NCI-H1048 (cell line): ENCODE measurements around the gene ANO9.
"Not testable (repeated sequence)": the region's sequence is repeated elsewhere in the genome, so short reads cannot be mapped to it uniquely, and the experiment has no call there.

Experiments
- DNase-seq: peaks from one replicate; lab custom pipeline; 2025; lab: John Stamatoyannopoulos, UW

Gene ANO9

DNA sequence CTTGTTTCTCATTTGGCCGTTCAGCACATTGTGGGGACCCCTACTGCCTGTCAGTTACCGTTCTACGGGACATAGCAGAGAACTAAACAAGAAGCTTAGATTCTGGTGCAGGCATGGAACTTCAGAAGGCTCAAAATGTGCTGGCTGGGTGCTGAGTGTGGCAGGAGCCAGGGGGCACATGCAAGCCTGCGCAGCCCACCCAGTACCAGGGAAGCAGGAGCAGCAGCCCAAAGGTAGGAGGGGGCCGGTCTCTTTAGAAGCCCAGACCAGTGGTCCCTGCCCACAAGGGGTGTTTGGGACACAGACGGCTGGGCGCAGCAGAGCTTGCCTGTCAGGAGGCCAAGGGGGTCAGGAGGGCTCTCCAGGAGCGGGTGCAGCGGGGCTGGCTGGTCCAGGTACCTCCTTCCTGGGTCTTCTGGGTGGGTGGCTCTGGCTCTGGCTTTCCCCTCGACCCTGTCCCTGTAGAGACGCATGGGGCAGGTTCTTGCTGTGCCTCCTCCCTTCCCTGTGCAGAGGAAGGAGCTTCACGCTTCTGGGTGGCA, 10.5 kb upstream of the ANO9 start:
- DNase-seq, result no peak

DNA sequence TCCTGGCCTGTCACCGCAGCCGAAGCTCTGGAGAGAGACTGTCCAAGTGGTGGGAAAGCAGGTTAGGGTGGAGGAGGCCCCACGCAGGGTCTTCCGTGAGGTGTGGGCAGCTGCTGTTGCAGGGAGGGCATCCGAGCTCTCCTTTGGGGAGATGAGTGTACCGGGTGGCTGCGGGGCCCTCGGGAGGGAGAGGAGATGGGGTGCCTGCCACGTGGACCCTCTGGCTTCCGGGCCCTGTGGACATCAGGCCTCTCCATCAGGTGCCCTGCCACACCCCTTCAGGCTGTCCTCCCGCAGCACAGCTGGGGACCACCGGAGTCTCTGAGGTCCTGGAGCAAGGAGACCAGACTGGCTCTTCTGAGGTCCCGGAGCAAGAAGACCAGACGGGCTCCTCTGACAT, 9.9 kb upstream of the ANO9 start:
- DNase-seq, result no peak

- DNase-seq, result peak; percentile 23
Measured at GRCh38 chr11:450809-451451, 9.1 kb upstream of the ANO9 start.

DNA sequence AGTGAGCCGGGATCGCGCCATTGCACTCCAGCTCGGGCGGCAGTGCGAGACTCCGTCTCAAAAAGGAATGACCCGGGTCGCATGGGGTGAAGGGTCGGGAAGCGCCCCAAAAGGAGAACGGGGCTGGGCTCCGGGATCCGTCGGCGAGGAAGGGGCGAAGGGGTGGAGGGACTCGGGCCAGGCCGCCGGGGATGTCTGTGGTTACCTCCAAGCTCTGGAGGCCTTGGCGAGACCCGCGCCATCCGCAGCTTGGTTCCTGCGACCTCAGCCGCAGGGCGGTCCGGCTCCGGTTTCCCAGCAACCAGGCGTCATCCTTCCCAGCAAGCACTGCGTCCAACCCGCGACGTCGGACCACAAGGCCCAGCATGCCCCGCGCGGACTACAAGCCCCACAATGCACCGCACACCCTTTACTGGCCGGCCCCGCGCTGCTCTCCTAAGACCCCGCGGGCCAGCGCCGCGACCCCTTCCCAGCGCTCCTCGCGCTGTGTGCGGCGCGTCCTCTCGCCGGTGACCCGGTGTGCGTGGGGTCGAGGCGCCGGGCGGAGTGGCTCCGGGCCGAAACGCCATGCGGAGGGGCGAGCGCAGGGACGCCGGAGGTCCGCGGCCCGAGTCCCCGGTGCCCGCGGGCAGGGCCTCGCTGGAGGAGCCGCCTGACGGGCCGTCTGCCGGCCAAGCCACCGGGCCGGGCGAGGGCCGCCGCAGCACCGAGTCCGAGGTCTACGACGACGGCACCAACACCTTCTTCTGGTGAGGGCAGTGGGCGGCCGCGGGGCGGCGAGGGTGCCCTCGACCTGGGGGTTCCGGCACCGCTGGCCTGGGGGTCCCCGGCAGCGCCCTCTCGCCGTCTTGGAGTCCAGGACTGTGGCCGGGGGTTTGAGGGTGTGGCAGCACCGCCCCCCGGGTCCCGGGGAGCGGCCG, 8.3 kb upstream of the ANO9 start, which contains the start of gene PTDSS2:
TSS of gene PTDSS2 (plus strand) at position 391 of the 920 bp plus-strand sequence. CDS start at position 568, 177 bp downstream.
- peak; percentile 82 for DNase-seq

DNA sequence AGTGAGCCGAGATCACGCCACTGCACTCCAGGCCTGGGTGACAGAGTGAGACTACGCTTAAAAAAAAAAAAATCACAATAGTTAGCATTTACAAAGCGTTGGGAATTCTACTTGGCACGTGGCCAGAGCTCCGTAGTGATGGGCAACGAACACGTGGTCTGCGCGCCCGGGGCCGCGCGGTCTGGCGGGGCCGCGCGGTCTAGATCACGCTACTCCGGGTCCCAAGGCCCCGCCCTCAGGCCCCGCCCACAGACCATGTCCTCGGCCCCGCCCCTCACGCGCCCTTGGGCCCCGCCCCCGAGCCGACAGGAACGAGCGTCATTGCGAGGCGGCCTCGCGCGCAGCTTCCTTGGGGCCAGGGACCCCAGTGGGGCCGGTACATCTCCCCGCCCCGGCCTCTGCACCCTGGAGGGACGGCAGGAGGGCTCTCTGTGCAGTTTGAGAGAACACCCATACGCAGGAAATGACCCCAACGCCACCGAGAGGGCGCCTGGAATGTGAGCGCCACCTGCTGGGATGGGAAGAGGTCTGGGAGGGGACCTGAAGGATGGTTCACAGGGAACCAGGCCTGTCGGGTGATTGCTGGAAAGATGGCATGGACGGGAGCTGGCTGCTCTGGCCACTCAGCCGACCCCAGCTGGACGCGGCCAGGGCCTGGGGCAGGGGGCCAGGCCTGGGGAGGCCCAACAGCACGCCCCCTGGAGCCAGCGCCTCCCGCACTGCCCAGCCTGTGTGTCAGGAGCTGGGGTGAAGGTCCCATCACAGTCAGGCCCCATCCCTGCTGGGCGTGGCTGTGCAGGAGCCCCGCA, 6.3 kb upstream of the ANO9 start:
- peak; percentile 91 for DNase-seq

- no peak for DNase-seq
Measured at GRCh38 chr11:446891-447290, 5.1 kb upstream of the ANO9 start.

- DNase-seq, result no peak
Measured at GRCh38 chr11:445765-446588, 4.2 kb upstream of the ANO9 start.

GRCh38 chr11:444396-445144, 2.8 kb upstream of the ANO9 start:
- no peak for DNase-seq

DNA sequence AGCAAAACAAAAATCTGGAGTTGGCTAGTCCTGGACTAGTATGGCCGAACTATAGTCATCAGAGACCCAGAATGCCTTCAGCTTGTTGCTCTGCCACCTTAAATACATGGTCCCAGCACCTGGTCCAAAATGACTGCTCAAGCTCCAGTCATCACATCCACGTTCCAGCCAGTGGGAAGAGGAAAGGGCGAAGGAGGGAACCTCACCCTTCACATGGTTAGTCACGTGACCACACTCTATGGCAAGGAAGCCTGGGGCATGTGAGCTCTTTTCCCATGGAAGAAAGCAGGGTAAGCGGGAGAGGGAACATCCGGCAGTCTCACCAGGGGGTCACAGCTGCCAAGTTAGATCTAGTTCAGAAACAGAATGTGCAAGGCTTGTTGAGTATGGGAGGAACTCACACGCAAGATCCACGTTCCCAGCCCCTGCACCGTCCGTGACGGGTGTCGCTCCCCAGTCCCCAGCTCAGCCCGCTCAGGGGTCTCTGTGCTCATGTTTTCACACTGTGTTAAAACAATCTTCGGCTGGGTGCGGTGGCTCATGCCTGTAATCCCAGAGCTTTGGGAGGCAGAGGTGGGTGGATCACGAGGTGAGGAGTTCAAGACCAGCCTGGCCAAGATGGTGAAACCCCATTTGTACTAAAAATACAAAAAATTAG, 1.9 kb upstream of the ANO9 start:
- no peak for DNase-seq

- no peak for DNase-seq
Measured at GRCh38 chr11:442611-443081, 835 bp upstream of the ANO9 start.

DNA sequence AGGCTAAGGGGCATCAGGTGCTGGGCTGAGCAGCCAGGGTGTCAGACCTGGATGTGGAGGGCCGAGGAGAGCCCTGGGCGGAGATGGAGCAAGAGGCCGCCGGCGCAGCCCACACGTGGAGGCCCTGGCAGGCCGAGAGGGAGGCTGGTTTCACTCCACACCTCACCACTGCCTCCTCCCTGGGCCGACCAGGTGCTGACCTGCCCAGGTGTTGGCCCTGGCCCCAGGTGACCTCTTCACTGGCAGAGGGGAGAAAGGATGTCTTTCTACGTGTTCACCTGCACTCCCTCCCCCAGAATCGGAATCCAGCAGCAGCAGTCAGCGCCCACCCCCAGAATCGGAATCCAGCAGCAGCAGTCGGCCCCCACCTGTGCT, 781 bp downstream of the ANO9 start:
- no peak for DNase-seq

DNA sequence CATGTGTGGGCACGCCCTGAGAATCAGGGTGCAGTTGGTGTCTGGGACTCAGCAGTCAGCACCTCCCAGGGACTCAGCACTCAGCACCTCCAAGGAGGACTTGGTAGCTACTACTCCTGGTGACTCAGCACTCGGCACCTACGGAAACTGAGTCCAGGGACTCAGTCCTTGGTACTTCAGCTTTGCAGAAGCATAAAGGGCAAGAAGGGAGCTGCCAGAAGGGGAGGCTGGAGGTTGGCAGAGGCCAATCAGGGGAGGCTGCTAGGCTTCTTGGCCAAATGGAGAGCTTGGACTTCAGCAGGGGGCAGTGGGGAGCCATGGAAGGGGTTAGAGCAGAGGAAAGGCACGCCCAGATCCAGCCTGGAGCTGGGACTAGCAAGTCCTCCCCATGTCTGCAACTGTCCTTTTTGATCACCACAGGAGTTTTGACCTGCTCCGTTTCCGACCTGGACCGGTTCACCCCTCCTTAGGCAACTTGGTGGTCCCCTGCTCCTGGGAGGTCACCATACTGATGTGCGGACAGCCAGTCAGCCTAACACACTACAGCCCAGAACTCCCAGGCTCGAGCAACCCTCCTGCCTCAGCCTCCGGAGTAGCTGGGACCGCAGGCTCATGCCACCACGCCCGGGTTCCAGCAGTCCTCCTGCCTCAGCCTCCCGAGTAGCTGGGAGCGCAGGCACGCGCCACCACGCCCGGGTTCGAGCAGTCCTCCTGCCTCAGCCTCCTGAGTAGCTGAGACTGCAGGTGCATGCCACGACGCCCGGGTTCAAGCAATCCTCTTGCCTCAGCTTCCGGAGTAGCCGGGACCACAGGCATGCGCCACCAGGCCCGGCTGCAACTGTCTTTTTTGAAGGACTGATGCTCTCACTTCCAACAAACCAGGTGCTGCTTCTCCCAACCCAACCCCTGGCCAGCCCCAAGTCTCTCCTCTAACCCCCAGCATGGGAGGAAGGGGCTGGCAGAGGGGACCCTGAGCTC, 1.5 kb downstream of the ANO9 start:
- no peak for DNase-seq

- no peak for DNase-seq
Measured at GRCh38 chr11:439315-440064, 2.3 kb downstream of the ANO9 start.

DNA sequence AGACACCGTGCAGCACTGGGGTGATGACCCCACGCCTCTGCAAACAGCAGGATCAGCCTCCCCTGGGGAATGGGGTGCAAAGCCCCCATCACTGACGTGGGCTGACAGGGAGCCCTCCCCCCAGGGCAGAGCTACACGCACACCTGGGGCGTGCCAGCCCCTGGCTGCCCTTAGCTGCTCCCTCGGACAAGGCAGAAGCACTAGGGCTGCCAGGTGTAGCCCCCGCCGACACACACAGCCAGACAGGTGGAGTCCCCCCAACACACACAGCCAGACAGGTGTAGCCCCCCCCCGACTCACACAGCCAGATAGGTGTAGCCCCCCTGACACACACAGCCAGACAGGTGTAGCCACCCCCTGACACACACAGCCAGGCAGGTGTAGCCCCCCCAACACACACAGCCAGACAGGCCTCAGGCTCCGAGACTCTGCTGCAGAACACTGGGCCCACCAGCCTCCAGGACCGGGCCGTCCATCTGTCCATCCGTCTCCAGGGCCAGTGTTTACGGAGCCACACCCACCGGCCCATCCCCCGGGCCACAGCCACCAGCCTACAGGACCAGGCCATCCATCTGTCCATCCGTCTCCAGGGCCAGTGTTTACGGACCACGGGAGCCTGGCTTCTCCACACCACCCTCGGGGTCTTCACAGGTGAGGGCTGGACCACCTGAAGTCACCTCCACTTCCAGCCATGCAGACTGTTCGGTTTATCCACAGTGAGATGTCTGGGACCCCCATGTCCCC, 3.5 kb downstream of the ANO9 start:
- DNase-seq, result no peak

DNA sequence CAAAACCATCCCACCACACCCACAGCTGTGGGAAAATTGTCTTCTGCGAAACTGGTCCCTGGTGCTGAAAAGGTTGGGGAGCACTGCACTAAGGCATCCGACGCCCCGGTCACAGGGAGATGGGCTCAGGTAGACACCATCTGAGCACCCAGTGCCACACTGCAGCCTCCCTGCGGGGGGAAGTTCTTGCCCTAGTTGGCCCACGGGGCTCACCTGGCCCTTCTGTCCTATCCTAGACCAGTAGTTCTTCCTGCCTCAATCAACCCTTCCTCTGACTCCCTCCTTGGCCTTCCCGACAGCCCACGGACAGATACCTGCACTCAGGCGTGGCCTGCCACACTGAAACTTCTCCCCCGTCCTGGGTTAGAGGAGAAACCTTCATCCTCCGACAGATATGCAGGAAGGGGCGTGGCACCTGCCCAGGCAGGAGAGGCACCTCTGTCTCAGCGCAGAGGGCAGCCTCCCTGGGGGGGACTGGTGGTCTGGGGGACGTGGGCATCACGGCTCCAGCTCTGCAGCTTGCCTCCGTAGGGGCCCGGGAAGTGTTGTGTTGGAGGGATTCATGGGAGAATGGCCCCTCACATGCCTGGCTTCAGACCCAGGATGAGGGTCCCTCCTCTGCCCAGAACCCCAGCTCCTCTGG, 4.5 kb downstream of the ANO9 start:
- no peak for DNase-seq

DNA sequence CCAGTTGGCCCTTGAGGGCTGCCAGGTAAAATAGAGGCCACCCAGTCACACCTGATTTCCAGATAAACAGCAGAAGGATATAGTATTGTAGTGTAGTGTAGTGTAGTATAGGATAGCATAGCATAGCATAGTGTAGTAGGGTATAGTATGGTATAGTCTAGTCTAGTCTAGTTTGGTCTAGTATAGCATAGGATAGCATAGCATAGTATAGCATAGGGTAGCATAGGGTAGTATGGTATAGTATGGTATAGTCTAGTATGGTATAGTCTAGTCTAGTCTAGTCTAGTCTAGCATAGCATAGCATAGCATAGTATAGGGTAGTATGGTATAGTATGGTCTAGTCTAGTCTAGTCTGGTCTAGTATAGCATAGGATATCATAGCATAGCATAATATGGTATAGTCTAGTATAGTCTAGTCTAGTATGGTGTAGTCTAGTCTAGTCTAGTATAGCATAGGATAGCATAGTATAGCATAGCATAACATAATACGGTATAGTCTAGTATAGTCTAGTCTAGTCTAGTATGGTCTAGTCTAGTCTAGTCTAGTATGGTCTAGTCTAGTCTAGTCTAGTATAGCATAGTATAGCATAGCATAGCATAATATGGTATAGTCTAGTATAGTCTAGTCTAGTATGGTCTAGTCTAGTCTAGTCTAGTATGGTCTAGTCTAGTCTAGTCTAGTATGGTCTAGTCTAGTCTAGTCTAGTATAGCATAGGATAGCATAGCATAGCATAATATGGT, 6.6 kb downstream of the ANO9 start:
- DNase-seq, result not testable (repeated sequence)
